Mesodermal cell (in vitro differentiated cells): ENCODE measurements around the gene NR1D1. TPM values are rescaled to one million over a fixed set of nuclear protein-coding genes. Genes with fewer than 3 reads are reported as not detected.
"Not testable (repeated sequence)": the region's sequence is repeated elsewhere in the genome, so short reads cannot be mapped to it uniquely, and the experiment has no call there.

Experiments
- H3K27ac ChIP-seq: 2 replicates; pipeline ENCODE4 v1.7.0; 2013; ENCODE audit warnings: mild to moderate bottlenecking, low read depth, low read length, moderate library complexity; ENCODE audit not compliant: severe bottlenecking
- H3K36me3 ChIP-seq: 2 replicates; pipeline ENCODE4 v1.7.1; 2013; ENCODE audit warnings: mild to moderate bottlenecking, low read length, moderate library complexity; ENCODE audit not compliant: control insufficient read depth, insufficient read depth
- H3K4me1 ChIP-seq: one replicate; pipeline ENCODE4 v1.7.1; 2013; ENCODE audit warnings: mild to moderate bottlenecking, low read length; ENCODE audit not compliant: insufficient read depth, control insufficient read depth, poor library complexity, severe bottlenecking
- H3K4me3 ChIP-seq: 2 replicates; pipeline ENCODE4 v1.7.0; 2013; ENCODE audit warnings: low read length, control low read depth, mild to moderate bottlenecking; ENCODE audit not compliant: insufficient read depth, poor library complexity, severe bottlenecking; ENCODE audit errors: extremely low read depth
- H3K9me3 ChIP-seq: 2 replicates; pipeline ENCODE4 v1.7.1; 2013; ENCODE audit warnings: mild to moderate bottlenecking, low read length, moderate library complexity; ENCODE audit not compliant: control insufficient read depth
- WGBS, 2 experiments: methylation state at CpG; one replicate each; pipeline ENCODE4 v1.1.5; 2013; ENCODE audit warnings: missing lambda C conversion rate in 2 of 2; ENCODE audit not compliant: insufficient coverage in 2 of 2; 5-methylcytosine and 5-hydroxymethylcytosine counted together
- polyA plus RNA-seq, 2 experiments: library from polyadenylated mRNA; stranded (reverse); fragments of 50-300 nt; gene quantifications; one replicate each; pipeline ENCODE4 v1.2.3, GENCODE V29; 2013

Gene NR1D1
- 8.1 TPM for polyA plus RNA-seq (2013, experiment 1 of 2)
- 6.0 TPM for polyA plus RNA-seq (2013, experiment 2 of 2)

DNA sequence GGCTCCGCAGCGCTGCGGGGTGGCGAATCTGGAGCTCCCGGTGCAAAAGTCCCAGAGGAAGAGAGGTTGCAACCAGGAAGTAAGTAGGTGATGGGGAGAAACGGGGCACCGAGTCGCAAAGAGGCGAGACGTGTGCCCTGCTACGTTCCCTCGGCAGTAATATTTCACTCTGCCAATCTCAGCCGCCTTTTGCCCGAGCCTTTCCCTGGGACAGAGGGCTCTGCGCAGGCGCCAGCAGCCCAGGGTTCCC, at the start of gene NR1D1:
NR1D1 (minus strand) TSS at position 171 of the 250 bp plus-strand sequence. CDS start 495 bp downstream, outside the sequence.
- Histone ChIP-seq H3K4me3 (peak within 1 kb of the TSS; percentile 50), H3K27ac (peak within 1 kb of the TSS; percentile 96), H3K36me3 (peaks cover 21% of the 10 kb centered on the region), H3K9me3 (no peaks in the 10 kb centered on the region), H3K4me1 (peaks cover 23% of the 10 kb centered on the region)
- WGBS, 2 experiments, result 0 to 3% methylated on average over 11 to 16 of the region's 16 CpGs

DNA sequence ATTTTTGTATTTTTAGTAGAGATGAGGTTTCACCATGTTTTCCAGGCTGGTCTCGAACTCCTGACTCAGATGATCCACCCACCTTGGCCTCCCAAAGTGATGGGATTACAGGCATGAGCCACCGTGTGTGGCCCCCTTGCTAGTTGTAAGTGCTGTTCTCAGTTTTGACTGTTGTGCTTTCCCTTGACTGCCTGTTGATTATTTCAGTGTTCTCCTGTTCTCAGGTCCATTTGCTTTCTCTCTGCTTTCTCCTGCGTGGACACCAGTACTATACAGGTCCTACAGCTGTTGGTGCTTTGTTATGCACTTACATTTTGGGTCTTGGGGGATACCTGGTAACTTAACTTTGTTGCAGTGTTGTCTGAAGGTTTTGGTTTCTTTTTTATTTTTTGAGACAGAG, 48.1 kb upstream of the NR1D1 start:
- 91 to 100% methylated on average over 2 to 3 of the region's 3 CpGs for WGBS, 2 experiments
- H3K4me1 ChIP-seq, result no peaks in the 10 kb centered on the region
- H3K36me3 ChIP-seq, result peaks cover 94% of the 10 kb centered on the region
- H3K27ac ChIP-seq, result no peak overlapping the region
- H3K9me3 ChIP-seq, result no peaks in the 10 kb centered on the region
- no peak overlapping the region for H3K4me3 ChIP-seq

DNA sequence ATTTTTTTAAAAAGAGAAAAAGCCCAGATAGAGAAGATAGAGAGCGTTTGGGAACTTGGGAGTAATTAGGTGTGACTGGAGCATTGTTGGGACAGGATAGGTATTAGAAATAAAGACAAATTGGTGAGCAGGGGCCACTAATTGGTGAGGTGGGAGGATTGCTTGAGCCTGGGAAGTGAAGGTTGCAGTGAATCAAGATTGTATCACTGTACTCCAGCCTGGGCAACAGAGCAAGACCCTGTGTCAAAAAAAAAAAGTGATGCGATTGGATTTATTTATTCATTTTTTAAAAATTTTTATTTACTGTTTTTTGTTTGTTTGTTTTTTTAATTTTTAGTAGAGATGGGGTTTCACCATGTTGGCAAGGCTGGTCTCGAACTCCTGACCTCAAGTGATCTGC, 45.1 kb upstream of the NR1D1 start:
- Histone ChIP-seq H3K4me3 (no peak overlapping the region), H3K4me1 (no peaks in the 10 kb centered on the region), H3K9me3 (no peaks in the 10 kb centered on the region), H3K36me3 (peaks cover 88% of the 10 kb centered on the region), H3K27ac (no peak overlapping the region)
- WGBS, 2 experiments, result 96 to 100% methylated on average over 1 to 2 of the region's 3 CpGs

DNA sequence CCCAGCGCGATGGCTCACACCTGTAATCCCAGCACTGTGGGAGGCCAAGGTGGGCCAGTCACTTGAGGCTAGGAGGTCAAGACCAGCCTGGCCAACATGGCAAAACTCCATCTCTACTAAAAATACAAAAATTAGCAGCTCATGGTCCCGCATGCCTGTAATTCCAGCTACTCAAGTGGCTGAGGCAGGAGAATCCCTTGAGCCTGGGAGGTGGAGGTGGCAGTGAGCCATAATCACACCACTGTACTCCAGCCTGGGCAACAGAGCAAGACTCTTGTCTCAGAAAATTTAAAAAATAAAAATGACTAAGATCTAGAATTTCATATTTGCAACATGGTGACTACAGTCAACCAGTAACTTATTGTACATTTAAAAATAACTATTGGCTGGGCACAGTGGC, 42.8 kb upstream of the NR1D1 start:
- H3K27ac ChIP-seq, result not testable (repeated sequence)

DNA sequence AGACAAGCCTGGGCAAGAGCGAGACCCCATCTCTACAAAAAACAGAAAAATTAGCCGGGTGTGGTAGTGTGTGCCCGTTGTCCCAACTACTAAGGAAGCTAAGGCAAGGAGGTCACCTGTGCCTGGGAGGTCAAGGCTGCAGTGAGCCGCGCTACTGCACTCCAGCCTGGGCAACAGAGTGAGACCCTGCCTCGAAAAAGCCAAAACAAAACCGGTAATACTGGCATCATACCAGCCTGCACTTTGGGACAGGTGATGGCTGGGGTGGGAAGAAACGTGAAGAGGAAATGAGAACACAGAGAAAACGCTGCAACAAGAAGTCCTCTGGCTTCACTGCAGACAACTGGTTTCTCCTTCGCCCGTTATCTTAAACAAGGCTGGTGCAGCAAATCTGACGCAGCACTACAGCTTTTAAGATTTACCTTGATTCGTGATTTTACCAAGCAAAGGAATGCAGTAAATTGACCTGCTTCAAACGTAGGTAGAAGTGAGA, 39.2 kb upstream of the NR1D1 start:
- Histone ChIP-seq H3K36me3 (peaks cover 70% of the 10 kb centered on the region), H3K4me3 (peak overlapping the region; percentile 64), H3K9me3 (no peaks in the 10 kb centered on the region), H3K27ac (peak overlapping the region; percentile 94), H3K4me1 (peaks cover 4% of the 10 kb centered on the region)
- WGBS, 2 experiments, result 53 to 56% methylated on average over 13 to 14 of the region's 14 CpGs

More for the DNA sequence above, 42.8 kb upstream of the NR1D1 start:
- H3K36me3 ChIP-seq, result peaks cover 68% of the 10 kb centered on the region
- H3K9me3 ChIP-seq, H3K4me1 ChIP-seq, H3K4me3 ChIP-seq: not testable (repeated sequence)
- WGBS, 2 experiments, result 88 to 96% methylated on average over 2 of the region's 3 CpGs

- Histone ChIP-seq H3K36me3 (peaks cover 73% of the 10 kb centered on the region), H3K4me1 (peaks cover 4% of the 10 kb centered on the region), H3K9me3 (no peaks in the 10 kb centered on the region), H3K4me3 (no peak overlapping the region), H3K27ac (no peak overlapping the region)
- 80 to 100% methylated on average over 2 to 3 of the region's 3 CpGs for WGBS, 2 experiments
These were observed 35.4 kb upstream of the NR1D1 start for GRCh38 chr17:40135817-40136216.

DNA sequence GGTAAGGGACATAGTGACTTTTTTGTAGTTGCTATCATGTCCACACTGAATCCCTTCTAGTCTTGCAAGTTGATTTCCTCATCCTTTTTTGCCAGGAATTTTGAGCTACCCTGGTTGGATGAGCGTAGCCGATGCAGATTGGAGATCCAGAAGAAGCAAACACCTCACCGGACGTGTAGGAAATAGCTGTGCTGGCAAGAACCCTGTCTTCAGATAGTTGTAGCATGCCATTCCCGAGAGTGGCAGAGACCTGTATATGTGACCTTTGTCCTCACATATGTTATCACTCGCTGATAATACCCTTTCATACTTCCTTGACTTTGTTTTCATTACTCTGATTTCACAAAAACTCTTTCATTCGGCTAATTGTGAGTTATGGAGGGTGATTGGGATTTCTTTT, 33.8 kb upstream of the NR1D1 start:
- 99 to 100% methylated on average over 5 to 6 of the region's 7 CpGs for WGBS, 2 experiments
- peaks cover 89% of the 10 kb centered on the region for H3K36me3 ChIP-seq

DNA sequence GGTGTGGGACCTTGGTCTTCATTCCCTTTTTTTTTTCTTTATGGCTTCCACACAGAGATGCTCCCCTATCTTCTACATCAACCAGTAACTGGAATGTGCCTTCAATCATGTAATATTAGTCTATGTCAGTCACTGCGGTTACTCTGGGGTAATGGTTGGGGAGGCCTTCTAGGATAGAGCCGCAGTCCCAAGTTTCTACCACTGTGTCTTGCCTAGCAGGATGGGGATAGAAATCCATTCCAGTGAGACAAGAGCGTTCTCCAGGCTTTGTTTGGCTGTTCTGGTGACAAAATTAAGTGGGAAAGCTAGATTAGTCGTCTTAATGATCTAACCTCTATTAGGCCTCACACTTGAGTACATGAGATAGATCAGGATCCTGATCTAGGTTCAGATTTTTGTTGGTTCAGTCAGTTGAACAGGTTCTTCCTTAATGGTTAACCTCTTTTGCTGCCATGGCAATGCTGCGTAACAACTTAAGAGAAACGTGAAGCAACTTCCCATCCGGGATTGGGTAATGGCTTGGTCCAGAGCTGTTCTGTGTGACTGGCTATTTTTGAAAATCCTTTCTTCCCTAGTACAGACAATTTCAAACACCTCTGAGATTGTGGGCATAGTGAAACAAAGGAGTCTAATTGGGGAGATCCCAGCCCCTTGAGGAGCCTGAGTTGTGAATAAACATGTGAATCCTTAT, 30.1 kb upstream of the NR1D1 start:
- H3K27ac ChIP-seq, result no peak overlapping the region
- H3K4me1 ChIP-seq, result no peaks in the 10 kb centered on the region
- H3K36me3 ChIP-seq, result peaks cover 100% of the 10 kb centered on the region
- H3K9me3 ChIP-seq, result no peaks in the 10 kb centered on the region
- no peak overlapping the region for H3K4me3 ChIP-seq
- 94 to 100% methylated on average over 3 to 5 of the region's 7 CpGs for WGBS, 2 experiments

More for the DNA sequence above, 33.8 kb upstream of the NR1D1 start:
- no peak overlapping the region for H3K27ac ChIP-seq
- no peak overlapping the region for H3K4me3 ChIP-seq
- no peaks in the 10 kb centered on the region for H3K9me3 ChIP-seq
- peaks cover 2% of the 10 kb centered on the region for H3K4me1 ChIP-seq

- H3K4me3 ChIP-seq, result no peak overlapping the region
- no peaks in the 10 kb centered on the region for H3K9me3 ChIP-seq
- no peak overlapping the region for H3K27ac ChIP-seq
- whole genome bisulfite sequencing, 2 experiments, result 96 to 100% methylated on average over 2 to 3 of the region's 5 CpGs
- peaks cover 94% of the 10 kb centered on the region for H3K36me3 ChIP-seq
- no peaks in the 10 kb centered on the region for H3K4me1 ChIP-seq
These were observed 29.1 kb upstream of the NR1D1 start for GRCh38 chr17:40129498-40129897.

DNA sequence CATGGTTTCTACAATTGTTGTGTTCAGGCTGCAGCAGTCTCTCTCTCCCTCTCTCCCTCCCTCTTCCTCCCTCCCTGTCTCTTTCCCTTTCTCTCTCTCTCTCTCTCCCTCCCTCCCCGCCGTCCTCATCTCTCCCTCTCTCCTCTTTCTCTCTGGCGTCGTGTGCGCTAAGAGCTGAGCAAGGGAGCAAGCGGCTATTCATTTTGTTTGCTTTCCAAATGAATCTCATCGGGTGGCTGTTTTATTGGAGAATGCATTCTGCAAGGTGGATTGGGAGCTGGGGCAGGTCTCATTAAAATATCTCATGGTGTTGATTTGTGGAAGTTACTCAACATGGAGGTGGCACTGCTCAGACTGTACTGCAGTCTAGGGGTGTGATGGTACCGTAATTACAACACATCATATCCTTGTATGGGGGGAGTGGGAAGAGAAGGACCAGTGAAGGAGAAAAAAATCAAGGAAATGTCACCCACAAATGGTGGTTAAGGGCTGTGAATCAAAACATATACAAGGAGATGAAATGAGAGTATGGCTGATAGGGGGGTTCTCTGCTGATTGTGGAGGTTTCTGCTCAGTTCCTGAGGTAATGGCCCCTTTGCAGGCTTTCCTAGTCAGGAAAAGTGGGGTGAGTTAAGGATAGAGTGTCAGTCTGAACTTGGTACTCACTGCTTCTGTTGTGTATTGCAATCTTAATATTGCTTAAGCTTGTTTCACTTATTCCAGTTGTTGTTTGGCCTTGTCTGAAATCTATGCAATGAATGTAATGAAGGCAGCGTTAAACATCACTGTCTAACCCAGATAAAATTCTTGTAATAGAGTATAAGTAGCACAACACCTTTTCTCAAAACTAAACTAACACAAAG, 24.1 kb upstream of the NR1D1 start:
- Histone ChIP-seq H3K36me3 (peaks cover 44% of the 10 kb centered on the region), H3K27ac (no peak overlapping the region), H3K4me3 (peak overlapping the region; percentile 98), H3K4me1 (peaks cover 7% of the 10 kb centered on the region), H3K9me3 (no peaks in the 10 kb centered on the region)
- 0 to 3% methylated on average over 2 to 3 of the region's 9 CpGs for WGBS, 2 experiments

DNA sequence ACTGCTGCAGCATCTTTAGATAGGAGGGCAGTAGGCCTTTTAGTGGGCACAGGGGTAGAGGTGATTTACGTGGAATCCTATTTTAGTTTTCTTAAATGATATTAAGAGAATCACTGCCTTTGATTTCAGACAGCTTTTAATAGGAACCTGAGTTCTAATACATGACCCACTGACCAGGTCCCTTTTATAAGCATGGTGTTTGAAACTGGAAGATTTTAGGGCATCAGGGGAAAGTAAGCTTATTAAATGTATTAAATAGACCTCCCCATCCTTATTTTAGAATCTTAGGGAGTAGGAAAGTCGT, 23.4 kb upstream of the NR1D1 start:
- H3K27ac ChIP-seq, result no peak overlapping the region
- H3K4me1 ChIP-seq, result peaks cover 7% of the 10 kb centered on the region
- H3K9me3 ChIP-seq, result no peaks in the 10 kb centered on the region
- H3K36me3 ChIP-seq, result peaks cover 36% of the 10 kb centered on the region
- H3K4me3 ChIP-seq, result peak overlapping the region; percentile 98
- no CpG with 5 or more reads among the region's 2 CpGs for WGBS, 2 experiments
